ENCODE measurements around the gene IVNS1ABP.
"Not testable (repeated sequence)": the region's sequence is repeated elsewhere in the genome, so short reads cannot be mapped to it uniquely, and the experiment has no call there.

Gene IVNS1ABP

GRCh38 chr1:185317034-185317885 is at the start of gene IVNS1ABP:
TSS of gene IVNS1ABP (minus strand) at chr1:185317243. CDS start at chr1:185309493, 7,750 bp downstream.
- DNase-seq (ENCODE audit: low spot score): peak; percentile 96
- TF ChIP-seq CTCF (IDR thresholded peaks at IDR 0.05; ENCODE audit: extremely low read depth, insufficient read depth, missing control alignments): peak; percentile 69

GRCh38 chr1:185365951-185366350 is 48.9 kb upstream of the IVNS1ABP start:
- no peak for DNase-seq (ENCODE audit: low spot score)
- in situ Hi-C loops (cut with MboI; ENCODE audit: low pct_unique_long_range_greater_than_20kb, low sequenced_read_pairs, unreplicated experiment): no loop called here
- TF ChIP-seq CTCF (IDR thresholded peaks at IDR 0.05; ENCODE audit: extremely low read depth, insufficient read depth, missing control alignments): no peak

More at GRCh38 chr1:185317034-185317885, at the start of gene IVNS1ABP:
- in situ Hi-C loops (cut with MboI; ENCODE audit: low pct_unique_long_range_greater_than_20kb, low sequenced_read_pairs, unreplicated experiment): no loop called here

GRCh38 chr1:185364528-185364927 is 47.5 kb upstream of the IVNS1ABP start:
- DNase-seq (ENCODE audit: low spot score); in situ Hi-C loops (cut with MboI; ENCODE audit: low pct_unique_long_range_greater_than_20kb, low sequenced_read_pairs, unreplicated experiment): not testable (repeated sequence)

GRCh38 chr1:185363205-185363604 is 46.2 kb upstream of the IVNS1ABP start:
- in situ Hi-C loops (cut with MboI; ENCODE audit: low pct_unique_long_range_greater_than_20kb, low sequenced_read_pairs, unreplicated experiment): no loop called here
- no peak for DNase-seq (ENCODE audit: low spot score)
- no peak for TF ChIP-seq CTCF (IDR thresholded peaks at IDR 0.05; ENCODE audit: extremely low read depth, insufficient read depth, missing control alignments)

- DNase-seq (ENCODE audit: low spot score): no peak
- in situ Hi-C loops (cut with MboI; ENCODE audit: low pct_unique_long_range_greater_than_20kb, low sequenced_read_pairs, unreplicated experiment): no loop called here
- TF ChIP-seq CTCF (IDR thresholded peaks at IDR 0.05; ENCODE audit: extremely low read depth, insufficient read depth, missing control alignments): no peak
Observed at GRCh38 chr1:185360714-185361113, 43.7 kb upstream of the IVNS1ABP start.

GRCh38 chr1:185358957-185359356 is 41.9 kb upstream of the IVNS1ABP start:
- DNase-seq (ENCODE audit: low spot score): no peak
- TF ChIP-seq CTCF (IDR thresholded peaks at IDR 0.05; ENCODE audit: extremely low read depth, insufficient read depth, missing control alignments): no peak
- in situ Hi-C loops (cut with MboI; ENCODE audit: low pct_unique_long_range_greater_than_20kb, low sequenced_read_pairs, unreplicated experiment): no loop called here

GRCh38 chr1:185355947-185356346 is 38.9 kb upstream of the IVNS1ABP start:
- no peak for TF ChIP-seq CTCF (IDR thresholded peaks at IDR 0.05; ENCODE audit: extremely low read depth, insufficient read depth, missing control alignments)
- no peak for DNase-seq (ENCODE audit: low spot score)
- in situ Hi-C loops (cut with MboI; ENCODE audit: low pct_unique_long_range_greater_than_20kb, low sequenced_read_pairs, unreplicated experiment): no loop called here
